Endothelial cell of umbilical vein (primary cell): ENCODE results near the gene MCEMP1.

Experiments used
- EZH2 ChIP-seq: IDR thresholded peaks from 2 replicates; pipeline ENCODE4 v1.6.1; 2012; ENCODE audit warnings: borderline replicate concordance, low read depth, mild to moderate bottlenecking, moderate library complexity, low read length, inconsistent platforms; ENCODE audit not compliant: severe bottlenecking
- FOS ChIP-seq: IDR thresholded peaks from 2 replicates; pipeline ENCODE4 v1.6.1; 2011; ENCODE audit warnings: mild to moderate bottlenecking, low read length, moderate library complexity, borderline replicate concordance; ENCODE audit not compliant: insufficient read depth
- JUN ChIP-seq: IDR thresholded peaks from 2 replicates; pipeline ENCODE4 v1.6.1; 2011; ENCODE audit warnings: borderline replicate concordance, low read depth; ENCODE audit not compliant: insufficient read length, insufficient read depth
- MYC ChIP-seq: IDR thresholded peaks from one replicate; pipeline ENCODE4 v1.6.1; 2011; ENCODE audit warnings: mild to moderate bottlenecking, low read depth, low read length
- POLR2A ChIP-seq: IDR thresholded peaks from 2 replicates; pipeline ENCODE4 v1.6.1; 2012; ENCODE audit warnings: low read depth, mild to moderate bottlenecking, control low read depth, low read length
- POLR2AphosphoS5 ChIP-seq: IDR thresholded peaks from 2 replicates; pipeline ENCODE4 v1.6.1; 2012; ENCODE audit warnings: low read depth, mild to moderate bottlenecking, control low read depth, low read length, moderate library complexity; ENCODE audit not compliant: insufficient read depth
- TF ChIP-seq, protein P1 (sequence below), 2 donors: IDR thresholded peaks; 1 replicate in 1 of 2; 2 replicates in 1 of 2; pipeline ENCODE4 v1.5.1; 2011; ENCODE audit warnings: low read length in 2 of 2, mild to moderate bottlenecking in 2 of 2, moderate library complexity in 2 of 2, control low read depth in 1 of 2, inconsistent platforms in 1 of 2, low read depth in 1 of 2; ENCODE audit not compliant: insufficient read depth in 1 of 2; ENCODE audit errors: extremely low read depth in 1 of 2
- TF ChIP-seq, protein P2 (sequence below): IDR thresholded peaks from 2 replicates; pipeline ENCODE4 v1.6.1; 2011; ENCODE audit not compliant: insufficient read depth, insufficient read length

DNA sequence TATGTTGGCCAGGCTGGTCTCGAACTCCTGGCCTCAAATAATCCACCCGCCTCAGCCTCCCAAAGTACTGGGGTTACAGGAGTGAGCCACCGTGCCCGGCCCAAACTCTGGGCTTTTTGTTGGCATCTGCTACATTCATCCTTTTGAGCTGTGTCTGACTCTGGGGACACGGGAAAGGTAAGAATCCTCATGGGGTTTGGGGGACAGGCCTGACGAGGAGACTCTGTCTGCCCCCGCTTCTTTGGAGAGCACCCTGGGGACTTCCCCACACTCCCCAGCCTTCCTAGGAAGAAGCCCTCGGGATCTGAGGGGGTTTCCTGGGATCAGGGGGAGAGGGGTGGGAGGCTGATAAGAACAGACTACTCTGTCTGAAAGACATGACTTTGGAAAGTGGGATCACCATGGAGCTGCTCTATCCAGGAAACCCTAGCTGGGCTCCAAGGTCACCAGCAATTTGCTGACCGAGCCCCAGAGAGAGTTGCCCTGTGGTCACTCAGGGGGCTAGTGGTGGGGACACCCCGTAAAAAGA, 33.1 kb downstream of the MCEMP1 start:
- TF ChIP-seq POLR2A, result no peak
- TF ChIP-seq, protein P1, sequence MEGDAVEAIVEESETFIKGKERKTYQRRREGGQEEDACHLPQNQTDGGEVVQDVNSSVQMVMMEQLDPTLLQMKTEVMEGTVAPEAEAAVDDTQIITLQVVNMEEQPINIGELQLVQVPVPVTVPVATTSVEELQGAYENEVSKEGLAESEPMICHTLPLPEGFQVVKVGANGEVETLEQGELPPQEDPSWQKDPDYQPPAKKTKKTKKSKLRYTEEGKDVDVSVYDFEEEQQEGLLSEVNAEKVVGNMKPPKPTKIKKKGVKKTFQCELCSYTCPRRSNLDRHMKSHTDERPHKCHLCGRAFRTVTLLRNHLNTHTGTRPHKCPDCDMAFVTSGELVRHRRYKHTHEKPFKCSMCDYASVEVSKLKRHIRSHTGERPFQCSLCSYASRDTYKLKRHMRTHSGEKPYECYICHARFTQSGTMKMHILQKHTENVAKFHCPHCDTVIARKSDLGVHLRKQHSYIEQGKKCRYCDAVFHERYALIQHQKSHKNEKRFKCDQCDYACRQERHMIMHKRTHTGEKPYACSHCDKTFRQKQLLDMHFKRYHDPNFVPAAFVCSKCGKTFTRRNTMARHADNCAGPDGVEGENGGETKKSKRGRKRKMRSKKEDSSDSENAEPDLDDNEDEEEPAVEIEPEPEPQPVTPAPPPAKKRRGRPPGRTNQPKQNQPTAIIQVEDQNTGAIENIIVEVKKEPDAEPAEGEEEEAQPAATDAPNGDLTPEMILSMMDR (IDR thresholded peaks at IDR 0.05; ENCODE audit: extremely low read depth in 1 of 2, insufficient read depth in 1 of 2, low read depth in 1 of 2, low read length in 2 of 2), result no peak
- no peak for TF ChIP-seq POLR2AphosphoS5
- TF ChIP-seq, protein P2, sequence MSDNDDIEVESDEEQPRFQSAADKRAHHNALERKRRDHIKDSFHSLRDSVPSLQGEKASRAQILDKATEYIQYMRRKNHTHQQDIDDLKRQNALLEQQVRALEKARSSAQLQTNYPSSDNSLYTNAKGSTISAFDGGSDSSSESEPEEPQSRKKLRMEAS, result no peak
- no peak for TF ChIP-seq MYC
- no peak for TF ChIP-seq JUN
- TF ChIP-seq EZH2, result no peak
- TF ChIP-seq FOS, result no peak
